Lower leg skin (tissue), 4 donors: ENCODE results near the gene NIPBL. TPM values are rescaled to one million over a fixed set of nuclear protein-coding genes. Genes with fewer than 3 reads are reported as not detected.

Experiments
- DNase-seq, 2 donors: peaks; one replicate each; pipeline ENCODE4 v3.0.0-alpha.2; 2019; ENCODE audit warnings: low spot score in 2 of 2
- H3K4me3 ChIP-seq: fragments of 200-600 bp; sonication (generic); 2 replicates; pipeline ENCODE4 v1.5.1; 2017; ENCODE audit warnings: mild to moderate bottlenecking, low read depth; ENCODE audit not compliant: poor library complexity, severe bottlenecking
- POLR2A ChIP-seq, 2 donors: fragments of 450-650 bp; IDR thresholded peaks; one replicate each; pipeline ENCODE4 v1.6.1; 2016 to 2017; ENCODE audit warnings: antibody characterized with exemption in 2 of 2, mild to moderate bottlenecking in 1 of 2, moderate library complexity in 1 of 2
- WGBS, 2 donors: methylation state at CpG; one replicate each; pipeline ENCODE4 v1.1.5; 2018; 5-methylcytosine and 5-hydroxymethylcytosine counted together
- intact Hi-C: fragments of 100-400 bp; cut with DNase I; formaldehyde crosslinking; loops from one replicate; pipeline ENCODE4 v1.15.0; 2023; ENCODE audit warnings: low total_unique reads
- total RNA-seq, 4 donors: library from RNA; depleted of rRNA; stranded (reverse); fragments of >200 nt; gene quantifications; one replicate each; pipeline ENCODE4 v1.1.0, GENCODE V29; 2016
- TF ChIP-seq, protein P1 (sequence below), 3 donors: fragments of 450-650 bp; IDR thresholded peaks; one replicate each; pipeline ENCODE4 v1.5.1; 2016; ENCODE audit warnings: antibody characterized with exemption in 3 of 3, mild to moderate bottlenecking in 3 of 3, moderate library complexity in 2 of 3

Gene NIPBL
- total RNA-seq, 4 donors from 2014 or later = 39.0 to 56.9 (median 49.4) TPM

DNA sequence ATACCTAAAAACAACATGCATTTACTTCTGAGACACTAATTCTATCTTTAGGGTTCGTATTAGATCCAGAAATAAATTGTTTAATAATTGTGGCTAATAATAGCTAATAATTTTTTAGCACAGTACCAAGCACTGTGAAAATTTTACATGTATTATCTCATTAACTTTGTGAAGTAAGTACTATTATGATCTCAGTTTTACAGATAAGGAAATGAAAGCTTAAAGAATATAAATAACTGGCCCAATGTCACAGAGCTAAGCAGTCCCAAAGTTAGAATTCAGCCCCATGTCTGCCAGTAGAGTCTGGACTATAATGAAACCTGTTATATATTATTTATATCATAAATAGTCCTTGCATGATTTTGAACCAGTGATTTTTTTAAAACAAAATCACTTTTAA is 163.3 kb downstream of the NIPBL start:
- DNase-seq = no peak
- WGBS, 2 donors = 92 to 93% methylated on average over 1 of the region's 1 CpG
- H3K4me3 ChIP-seq = no peak overlapping the region
- TF ChIP-seq, protein P1, sequence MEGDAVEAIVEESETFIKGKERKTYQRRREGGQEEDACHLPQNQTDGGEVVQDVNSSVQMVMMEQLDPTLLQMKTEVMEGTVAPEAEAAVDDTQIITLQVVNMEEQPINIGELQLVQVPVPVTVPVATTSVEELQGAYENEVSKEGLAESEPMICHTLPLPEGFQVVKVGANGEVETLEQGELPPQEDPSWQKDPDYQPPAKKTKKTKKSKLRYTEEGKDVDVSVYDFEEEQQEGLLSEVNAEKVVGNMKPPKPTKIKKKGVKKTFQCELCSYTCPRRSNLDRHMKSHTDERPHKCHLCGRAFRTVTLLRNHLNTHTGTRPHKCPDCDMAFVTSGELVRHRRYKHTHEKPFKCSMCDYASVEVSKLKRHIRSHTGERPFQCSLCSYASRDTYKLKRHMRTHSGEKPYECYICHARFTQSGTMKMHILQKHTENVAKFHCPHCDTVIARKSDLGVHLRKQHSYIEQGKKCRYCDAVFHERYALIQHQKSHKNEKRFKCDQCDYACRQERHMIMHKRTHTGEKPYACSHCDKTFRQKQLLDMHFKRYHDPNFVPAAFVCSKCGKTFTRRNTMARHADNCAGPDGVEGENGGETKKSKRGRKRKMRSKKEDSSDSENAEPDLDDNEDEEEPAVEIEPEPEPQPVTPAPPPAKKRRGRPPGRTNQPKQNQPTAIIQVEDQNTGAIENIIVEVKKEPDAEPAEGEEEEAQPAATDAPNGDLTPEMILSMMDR (IDR thresholded peaks at IDR 0.05) = no peak
- TF ChIP-seq POLR2A (IDR thresholded peaks at IDR 0.05) = no peak
- intact Hi-C loops = no loop called here

GRCh38 chr5:37043693-37044092 is 167.1 kb downstream of the NIPBL start:
- H3K4me3 ChIP-seq = no peak overlapping the region
- intact Hi-C loops = no loop called here
- 89 to 90% methylated on average over 2 of the region's 2 CpGs for WGBS, 2 donors
- TF ChIP-seq, protein P1 (IDR thresholded peaks at IDR 0.05) = no peak
- TF ChIP-seq POLR2A (IDR thresholded peaks at IDR 0.05) = no peak
- no peak for DNase-seq

DNA sequence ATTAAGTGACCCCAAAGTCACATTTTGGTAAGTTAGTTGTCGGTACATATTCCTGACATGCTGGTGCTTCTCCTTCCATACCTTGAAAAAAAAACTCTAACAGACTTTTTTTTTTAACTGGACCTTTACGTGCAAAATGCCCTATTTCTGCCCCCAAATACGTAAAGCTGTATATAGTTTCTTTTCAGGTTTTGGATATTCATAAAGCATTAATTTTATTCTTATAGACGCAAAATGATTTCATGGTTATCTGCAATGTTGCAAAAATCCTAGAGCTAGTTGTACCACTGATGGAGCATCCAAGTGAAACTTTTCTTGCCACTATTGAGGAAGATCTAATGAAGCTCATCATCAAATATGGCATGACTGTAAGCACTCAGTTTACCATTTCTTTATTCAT is 167.6 kb downstream of the NIPBL start:
- DNase-seq = no peak
- no peak overlapping the region for H3K4me3 ChIP-seq
- TF ChIP-seq, protein P1 (IDR thresholded peaks at IDR 0.05) = no peak
- no peak for TF ChIP-seq POLR2A (IDR thresholded peaks at IDR 0.05)
- 98% methylated on average over 4 of the region's 4 CpGs for WGBS, 2 donors
- intact Hi-C loops = no loop called here

DNA sequence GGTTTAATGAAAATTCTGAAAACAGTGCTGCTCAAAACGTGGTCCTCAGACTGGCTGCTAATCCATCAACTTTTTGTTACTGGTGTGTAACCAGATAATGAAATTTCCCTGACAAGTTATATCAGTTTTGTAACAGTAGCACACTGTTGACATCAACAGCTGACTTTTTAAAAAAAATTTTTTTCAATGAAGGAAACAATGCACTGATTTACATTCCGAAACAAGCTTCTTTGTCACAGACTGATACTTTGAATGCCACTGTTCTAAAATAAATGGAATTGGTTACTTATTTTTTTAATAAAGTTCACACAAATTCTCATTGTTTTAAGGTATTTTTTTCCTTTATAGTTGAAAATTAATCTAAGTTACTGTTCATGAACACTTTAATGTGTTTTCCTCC is 169.1 kb downstream of the NIPBL start:
- TF ChIP-seq, protein P1 (IDR thresholded peaks at IDR 0.05) = no peak
- no peak for TF ChIP-seq POLR2A (IDR thresholded peaks at IDR 0.05)
- H3K4me3 ChIP-seq = no peak overlapping the region
- WGBS, 2 donors = 81 to 93% methylated on average over 2 of the region's 2 CpGs
- no peak for DNase-seq
- intact Hi-C loops = no loop called here

GRCh38 chr5:37047947-37048346 is 171.4 kb downstream of the NIPBL start:
- TF ChIP-seq, protein P1 (IDR thresholded peaks at IDR 0.05) = no peak
- no peak for TF ChIP-seq POLR2A (IDR thresholded peaks at IDR 0.05)
- DNase-seq = no peak
- H3K4me3 ChIP-seq = no peak overlapping the region
- intact Hi-C loops = no loop called here

DNA sequence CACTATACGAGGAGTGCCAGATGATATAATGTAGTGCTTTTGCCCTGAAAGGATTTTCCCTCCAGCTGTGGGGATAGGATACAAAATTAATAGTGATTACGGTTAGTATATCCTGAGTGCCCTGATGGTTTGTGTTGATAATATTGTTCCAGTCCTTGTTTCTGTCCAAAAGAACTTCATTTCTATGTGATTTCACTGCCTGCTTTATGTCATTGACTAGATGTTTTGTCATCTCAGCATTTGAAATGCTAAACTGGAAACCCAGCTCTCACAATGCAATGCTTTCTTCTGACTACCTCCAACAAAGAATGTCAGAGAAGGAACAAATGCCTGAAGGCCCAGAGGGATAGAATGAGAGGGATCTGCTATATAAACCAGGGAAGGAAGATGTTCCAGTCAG is 177.8 kb downstream of the NIPBL start:
- WGBS, 2 donors = 78 to 83% methylated on average over 2 of the region's 2 CpGs
- no peak for TF ChIP-seq POLR2A (IDR thresholded peaks at IDR 0.05)
- TF ChIP-seq, protein P1 (IDR thresholded peaks at IDR 0.05) = no peak
- DNase-seq = no peak
- intact Hi-C loops = no loop called here
- H3K4me3 ChIP-seq = no peak overlapping the region
